Ascending aorta (tissue), 2 donors: ENCODE results near the gene F2R. TPM values are rescaled to one million over a fixed set of nuclear protein-coding genes. Genes with fewer than 3 reads are reported as not detected.
A peak's percentile ranks its signal among the peaks of the same experiment; 100 is the strongest.

Experiments
- DNase-seq, 2 donors: peaks; one replicate each; pipeline ENCODE4 v3.0.0-alpha.2; 2019; ENCODE audit warnings: low spot score in 2 of 2
- H3K27ac ChIP-seq, 2 donors: fragments of 200-600 bp; sonication (generic); one replicate each; pipeline ENCODE4 v1.5.1; 2016 to 2017; ENCODE audit warnings: mild to moderate bottlenecking in 1 of 2
- H3K27me3 ChIP-seq: fragments of 200-600 bp; sonication (generic); one replicate; pipeline ENCODE4 v1.5.1; 2017
- H3K36me3 ChIP-seq, 2 donors: fragments of 200-600 bp; sonication (generic); one replicate each; pipeline ENCODE4 v1.5.1; 2016
- H3K4me1 ChIP-seq, 2 donors: fragments of 200-600 bp; sonication (generic); one replicate each; pipeline ENCODE4 v1.5.1; 2016 to 2017; ENCODE audit warnings: mild to moderate bottlenecking in 1 of 2
- H3K4me3 ChIP-seq, 2 donors: fragments of 200-600 bp; sonication (generic); one replicate each; pipeline ENCODE4 v1.5.1; 2016 to 2017; ENCODE audit warnings: mild to moderate bottlenecking in 1 of 2
- H3K9me3 ChIP-seq, 2 donors: fragments of 200-600 bp; sonication (generic); one replicate each; pipeline ENCODE4 v1.5.1; 2016
- CTCF ChIP-seq, 3 experiments: fragments of 200-600 bp in 2 of 3; fragments of 450-650 bp in 1 of 3; sonication (generic) in 2 of 3; IDR thresholded peaks; one replicate each; pipeline ENCODE4 v1.5.1; 2016 to 2019; ENCODE audit warnings: antibody characterized with exemption in 3 of 3, mild to moderate bottlenecking in 1 of 3, moderate library complexity in 1 of 3
- intact Hi-C: fragments of 100-400 bp; cut with DNase I; formaldehyde crosslinking; loops from one replicate; pipeline ENCODE4 v1.15.1; 2023
- total RNA-seq: library from RNA; depleted of rRNA; stranded (reverse); fragments of >200 nt; gene quantifications from one replicate; pipeline ENCODE4 v1.1.0, GENCODE V29; 2016

Gene F2R
- total RNA-seq, 1 donor from 2014 or later, result 131 TPM

- H3K4me1 ChIP-seq, result peaks cover 0 to 18% of the 10 kb centered on the region in 2 donors
- H3K27me3 ChIP-seq, result no peaks in the 10 kb centered on the region
- H3K27ac ChIP-seq, result peak overlapping the region; percentile 53 to 55
- no peak overlapping the region for H3K4me3 ChIP-seq
- no peak for DNase-seq
- H3K36me3 ChIP-seq, result no peaks in the 10 kb centered on the region
- no peak for TF ChIP-seq CTCF (IDR thresholded peaks at IDR 0.05)
- H3K9me3 ChIP-seq, result no peaks in the 10 kb centered on the region
- intact Hi-C loops, result no loop called here
Observed at GRCh38 chr5:76691467-76692273, 24.3 kb upstream of the F2R start.

- no peaks in the 10 kb centered on the region for H3K27me3 ChIP-seq
- peaks cover 0 to 18% of the 10 kb centered on the region in 2 donors for H3K4me1 ChIP-seq
- H3K27ac ChIP-seq, result no peak overlapping the region
- no peaks in the 10 kb centered on the region for H3K9me3 ChIP-seq
- TF ChIP-seq CTCF (IDR thresholded peaks at IDR 0.05), result no peak
- intact Hi-C loops, result no loop called here
- no peak overlapping the region for H3K4me3 ChIP-seq
- no peaks in the 10 kb centered on the region for H3K36me3 ChIP-seq
- no peak for DNase-seq
Observed at GRCh38 chr5:76692274-76692540, 23.7 kb upstream of the F2R start.

- no peak overlapping the region for H3K4me3 ChIP-seq
- no peak for DNase-seq
- intact Hi-C loops, result no loop called here
- peaks cover 0 to 18% of the 10 kb centered on the region in 2 donors for H3K4me1 ChIP-seq
- no peaks in the 10 kb centered on the region for H3K9me3 ChIP-seq
- no peaks in the 10 kb centered on the region for H3K36me3 ChIP-seq
- no peak overlapping the region for H3K27ac ChIP-seq
- no peaks in the 10 kb centered on the region for H3K27me3 ChIP-seq
- no peak for TF ChIP-seq CTCF (IDR thresholded peaks at IDR 0.05)
Observed at GRCh38 chr5:76692651-76693050, 23.3 kb upstream of the F2R start.

GRCh38 chr5:76693141-76693540 lies 22.8 kb upstream of the F2R start:
- no peak for DNase-seq
- no peak for TF ChIP-seq CTCF (IDR thresholded peaks at IDR 0.05)
- Histone ChIP-seq H3K36me3 (no peaks in the 10 kb centered on the region), H3K4me1 (peaks cover 0 to 18% of the 10 kb centered on the region in 2 donors), H3K4me3 (no peak overlapping the region), H3K9me3 (no peaks in the 10 kb centered on the region), H3K27ac (no peak overlapping the region), H3K27me3 (no peaks in the 10 kb centered on the region)
- intact Hi-C loops, result no loop called here

GRCh38 chr5:76694317-76694716 lies 21.6 kb upstream of the F2R start:
- H3K27ac ChIP-seq, result no peak overlapping the region
- H3K4me1 ChIP-seq, result peaks cover 0 to 18% of the 10 kb centered on the region in 2 donors
- no peak for DNase-seq
- intact Hi-C loops, result no loop called here
- H3K9me3 ChIP-seq, result no peaks in the 10 kb centered on the region
- no peaks in the 10 kb centered on the region for H3K27me3 ChIP-seq
- TF ChIP-seq CTCF (IDR thresholded peaks at IDR 0.05), result no peak
- no peaks in the 10 kb centered on the region for H3K36me3 ChIP-seq
- no peak overlapping the region for H3K4me3 ChIP-seq

GRCh38 chr5:76695346-76695745 lies 20.6 kb upstream of the F2R start:
- Histone ChIP-seq H3K36me3 (no peaks in the 10 kb centered on the region), H3K27ac (no peak overlapping the region), H3K9me3 (no peaks in the 10 kb centered on the region), H3K4me3 (no peak overlapping the region), H3K4me1 (peaks cover 0 to 10% of the 10 kb centered on the region in 2 donors), H3K27me3 (no peaks in the 10 kb centered on the region)
- DNase-seq, result no peak
- intact Hi-C loops, result no loop called here
- no peak for TF ChIP-seq CTCF (IDR thresholded peaks at IDR 0.05)
